ENCODE measurements around the gene NAT10. TPM values are rescaled to one million over a fixed set of nuclear protein-coding genes. Genes with fewer than 3 reads are reported as not detected.

Gene NAT10
- polyA plus RNA-seq, 1 experiment, result 30.5 TPM

- POLR2A ChIA-PET, result interaction anchor here (0.6 to 2.6 kb wide), 6 partner anchors 22 to 404 kb away, joined by 3 to 16 read pairs (median 4); partner anchors contain the start of gene CAPRIN1
- Histone ChIP-seq H3K9me3 (ENCODE audit: control insufficient read depth, insufficient read depth, low read length) (no peaks in the 10 kb centered on the region; the same call in 1 of the 2 replicates), H3K27me3 (ENCODE audit: control insufficient read depth, insufficient read depth, low read length) (no peaks in the 10 kb centered on the region), H3K27ac (ENCODE audit: low read depth, low read length) (peak overlapping the region; percentile 95), H3K4me3 (ENCODE audit: low read depth, low read length) (peak overlapping the region; percentile 95)
- no peak for TF ChIP-seq CTCF (IDR thresholded peaks at IDR 0.05; ENCODE audit: low read depth, low read length)
- CTCF ChIA-PET, result interaction anchor here (1.6 kb wide), 1 partner anchor 108 kb away, joined by 5 read pairs; no protein-coding TSS in a partner anchor
- DNase-seq (ENCODE audit: low read depth, low spot score), result no peak
Observed at GRCh38 chr11:34104680-34105078, 750 bp upstream of the NAT10 start.

- no peak for TF ChIP-seq CTCF (IDR thresholded peaks at IDR 0.05; ENCODE audit: low read depth, low read length)
- POLR2A ChIA-PET, result interaction anchor here (0.6 to 2.6 kb wide), 5 partner anchors 29 to 240 kb away, joined by 3 to 16 read pairs (median 3); partner anchors contain the start of gene CAPRIN1
- DNase-seq (ENCODE audit: low read depth, low spot score), result no peak
- CTCF ChIA-PET, result interaction anchor here (0.7 to 1.6 kb wide), 5 partner anchors 26 to 109 kb away, joined by 3 to 5 read pairs (median 3); no protein-coding TSS in a partner anchor
- Histone ChIP-seq H3K27ac (ENCODE audit: low read depth, low read length) (peak overlapping the region; percentile 95), H3K9me3 (ENCODE audit: control insufficient read depth, insufficient read depth, low read length) (no peaks in the 10 kb centered on the region; the same call in 1 of the 2 replicates), H3K27me3 (ENCODE audit: control insufficient read depth, insufficient read depth, low read length) (no peaks in the 10 kb centered on the region), H3K4me3 (ENCODE audit: low read depth, low read length) (peak overlapping the region; percentile 95)
Observed at GRCh38 chr11:34105957-34106504, 602 bp downstream of the NAT10 start.

GRCh38 chr11:34111722-34112270 lies 6.4 kb downstream of the NAT10 start:
- H3K27ac ChIP-seq (ENCODE audit: low read depth, low read length), result no peak overlapping the region
- H3K4me3 ChIP-seq (ENCODE audit: low read depth, low read length), result no peak overlapping the region
- DNase-seq (ENCODE audit: low read depth, low spot score), result no peak
- CTCF ChIA-PET, result no interaction called here
- no peaks in the 10 kb centered on the region for H3K9me3 ChIP-seq (ENCODE audit: control insufficient read depth, insufficient read depth, low read length)
- POLR2A ChIA-PET, result no interaction called here
- H3K27me3 ChIP-seq (ENCODE audit: control insufficient read depth, insufficient read depth, low read length), result no peaks in the 10 kb centered on the region
- TF ChIP-seq CTCF (IDR thresholded peaks at IDR 0.05; ENCODE audit: low read depth, low read length), result no peak

GRCh38 chr11:34114014-34114413 lies 8.6 kb downstream of the NAT10 start:
- Histone ChIP-seq H3K9me3 (ENCODE audit: control insufficient read depth, insufficient read depth, low read length) (no peaks in the 10 kb centered on the region), H3K27me3 (ENCODE audit: control insufficient read depth, insufficient read depth, low read length) (no peaks in the 10 kb centered on the region), H3K27ac (ENCODE audit: low read depth, low read length) (no peak overlapping the region), H3K4me3 (ENCODE audit: low read depth, low read length) (no peak overlapping the region)
- TF ChIP-seq CTCF (IDR thresholded peaks at IDR 0.05; ENCODE audit: low read depth, low read length), result no peak
- POLR2A ChIA-PET, result no interaction called here
- CTCF ChIA-PET, result interaction anchor here (0.9 kb wide), 1 partner anchor 126 kb away, joined by 3 read pairs; no protein-coding TSS in a partner anchor
- DNase-seq (ENCODE audit: low read depth, low spot score), result no peak

- Histone ChIP-seq H3K4me3 (ENCODE audit: low read depth, low read length) (no peak overlapping the region), H3K27ac (ENCODE audit: low read depth, low read length) (no peak overlapping the region), H3K9me3 (ENCODE audit: control insufficient read depth, insufficient read depth, low read length) (no peaks in the 10 kb centered on the region), H3K27me3 (ENCODE audit: control insufficient read depth, insufficient read depth, low read length) (no peaks in the 10 kb centered on the region)
- DNase-seq (ENCODE audit: low read depth, low spot score), result no peak
- ChIA-PET CTCF (interaction anchor here (0.9 kb wide), 1 partner anchor 127 kb away, joined by 3 read pairs; no protein-coding TSS in a partner anchor), POLR2A (no interaction called here)
- TF ChIP-seq CTCF (IDR thresholded peaks at IDR 0.05; ENCODE audit: low read depth, low read length), result no peak
Observed at GRCh38 chr11:34114471-34114870, 9.0 kb downstream of the NAT10 start.
